ENCODE measurements around the gene CERT1.

Gene CERT1

GRCh38 chr5:75457691-75458090 lies 53.7 kb downstream of the CERT1 start:
- no peak overlapping the region for H3K4me3 ChIP-seq (ENCODE audit: low read depth, low read length)
- no peak for TF ChIP-seq CTCF (IDR thresholded peaks at IDR 0.05; ENCODE audit: insufficient read depth, low read depth, low read length, missing control alignments)
- DNase-seq (ENCODE audit: low read depth), result no peak

GRCh38 chr5:75457161-75457560 lies 54.3 kb downstream of the CERT1 start:
- TF ChIP-seq CTCF (IDR thresholded peaks at IDR 0.05; ENCODE audit: insufficient read depth, low read depth, low read length, missing control alignments), result no peak
- no peak for DNase-seq (ENCODE audit: low read depth)
- no peak overlapping the region for H3K4me3 ChIP-seq (ENCODE audit: low read depth, low read length)

- H3K4me3 ChIP-seq (ENCODE audit: low read depth, low read length), result no peak overlapping the region
- no peak for TF ChIP-seq CTCF (IDR thresholded peaks at IDR 0.05; ENCODE audit: insufficient read depth, low read depth, low read length, missing control alignments)
- DNase-seq (ENCODE audit: low read depth), result no peak
Observed at GRCh38 chr5:75450069-75450468, 61.4 kb downstream of the CERT1 start.

- no peak for DNase-seq (ENCODE audit: low read depth)
- no peak overlapping the region for H3K4me3 ChIP-seq (ENCODE audit: low read depth, low read length)
- TF ChIP-seq CTCF (IDR thresholded peaks at IDR 0.05; ENCODE audit: insufficient read depth, low read depth, low read length, missing control alignments), result no peak
Observed at GRCh38 chr5:75446068-75446467, 65.4 kb downstream of the CERT1 start.

- no peak overlapping the region for H3K4me3 ChIP-seq (ENCODE audit: low read depth, low read length)
- DNase-seq (ENCODE audit: low read depth), result no peak
- TF ChIP-seq CTCF (IDR thresholded peaks at IDR 0.05; ENCODE audit: insufficient read depth, low read depth, low read length, missing control alignments), result no peak
Observed at GRCh38 chr5:75441560-75441959, 69.9 kb downstream of the CERT1 start.

GRCh38 chr5:75439276-75439675 lies 72.2 kb downstream of the CERT1 start:
- no peak for TF ChIP-seq CTCF (IDR thresholded peaks at IDR 0.05; ENCODE audit: insufficient read depth, low read depth, low read length, missing control alignments)
- no peak for DNase-seq (ENCODE audit: low read depth)
- no peak overlapping the region for H3K4me3 ChIP-seq (ENCODE audit: low read depth, low read length)

GRCh38 chr5:75438722-75439121 lies 72.7 kb downstream of the CERT1 start:
- TF ChIP-seq CTCF (IDR thresholded peaks at IDR 0.05; ENCODE audit: insufficient read depth, low read depth, low read length, missing control alignments), result no peak
- no peak overlapping the region for H3K4me3 ChIP-seq (ENCODE audit: low read depth, low read length)
- DNase-seq (ENCODE audit: low read depth), result no peak
